Muscle of leg (tissue), 11 donors: ENCODE measurements around the gene SPAG9. TPM values are rescaled to one million over a fixed set of nuclear protein-coding genes. Genes with fewer than 3 reads are reported as not detected.
"Not testable (repeated sequence)": the region's sequence is repeated elsewhere in the genome, so short reads cannot be mapped to it uniquely, and the experiment has no call there.

Experiments used
- DNase-seq: peaks from one replicate; pipeline ENCODE4 v3.0.0; 2013
- H3K27ac ChIP-seq: one replicate; pipeline ENCODE4 v1.5.1; 2013; ENCODE audit warnings: mild to moderate bottlenecking, low read length, control low read depth
- H3K27me3 ChIP-seq: one replicate; pipeline ENCODE4 v1.6.1; 2013; ENCODE audit warnings: low read length; ENCODE audit not compliant: control insufficient read depth, insufficient read depth
- H3K36me3 ChIP-seq: one replicate; pipeline ENCODE4 v1.6.1; 2013; ENCODE audit warnings: low read length; ENCODE audit not compliant: control insufficient read depth, insufficient read depth
- H3K4me1 ChIP-seq: one replicate; pipeline ENCODE4 v1.6.1; 2013; ENCODE audit warnings: low read length; ENCODE audit not compliant: control insufficient read depth, insufficient read depth
- H3K4me3 ChIP-seq: one replicate; pipeline ENCODE4 v1.5.1; 2013; ENCODE audit warnings: low read length, control low read depth
- H3K9me3 ChIP-seq: replicated peaks from 2 replicates; pipeline ENCODE4 v1.6.1; 2013; ENCODE audit warnings: low read depth, low read length; ENCODE audit not compliant: control insufficient read depth
- WGBS: methylation state at CpG from one replicate; pipeline ENCODE4 v1.1.5; 2013; ENCODE audit warnings: missing lambda C conversion rate; ENCODE audit not compliant: insufficient coverage; 5-methylcytosine and 5-hydroxymethylcytosine counted together
- polyA plus RNA-seq, 8 donors: library from polyadenylated mRNA; unstranded; fragments of 120-200 nt; gene quantifications; one replicate each; pipeline versions ENCODE4 v1.2.1 to v1.2.3, GENCODE V29; 2013; ENCODE audit warnings: inconsistent platforms in 1 of 8, low replicate concordance in 1 of 8; ENCODE audit not compliant: insufficient read length in 8 of 8, insufficient read depth in 1 of 8
- total RNA-seq: library from RNA; stranded (reverse); fragments of 120-200 nt; gene quantifications from one replicate; pipeline ENCODE4 v1.2.4, GENCODE V29; 2013

SPAG9 gene
- total and polyA plus RNA-seq, 9 donors: 48.4 to 81.4 (median 66.4) TPM

DNA sequence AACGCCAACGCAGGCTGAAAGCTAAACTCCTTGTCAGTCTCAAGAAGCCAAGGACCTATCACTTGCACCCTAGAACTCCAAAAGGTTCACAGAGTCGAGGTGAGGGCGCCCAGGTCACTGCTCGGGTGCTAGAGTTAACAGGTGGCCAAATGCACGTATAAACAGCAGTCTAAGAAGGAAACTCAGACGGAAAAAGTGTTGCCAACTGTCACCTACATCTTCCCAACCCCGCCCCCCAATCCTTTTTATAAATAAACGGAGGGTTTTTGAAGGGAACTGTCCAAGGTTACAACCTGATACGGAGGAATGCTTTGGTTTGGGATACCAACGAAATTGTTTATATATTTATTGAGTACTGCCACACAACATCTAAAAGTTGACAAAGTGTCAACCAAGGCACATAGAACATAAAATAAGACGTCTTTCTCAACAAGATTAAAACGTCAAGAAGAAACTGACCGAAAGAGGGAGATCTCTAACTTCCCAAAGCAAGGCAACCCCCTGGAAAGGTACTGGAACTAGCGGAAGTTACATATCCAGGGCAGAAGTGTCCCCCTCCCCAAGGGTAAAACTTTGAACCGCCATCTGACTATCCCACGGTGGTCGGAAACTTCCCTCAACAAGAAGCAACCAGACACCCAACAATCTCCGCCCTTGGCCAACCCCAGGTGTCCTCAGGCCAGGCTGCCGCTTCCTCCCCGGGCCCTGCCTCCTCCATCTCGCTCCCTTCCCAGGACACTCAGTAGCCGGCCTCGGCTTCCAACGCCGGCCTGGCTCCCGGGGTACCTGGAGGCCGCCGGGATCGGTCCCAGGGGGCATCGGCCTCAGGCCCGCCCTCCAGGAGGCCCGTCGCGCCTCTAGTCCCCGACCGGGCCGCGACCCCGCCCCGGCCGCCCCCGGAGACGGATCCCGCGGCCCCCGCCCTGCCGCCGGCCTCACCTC is 982 bp downstream of the SPAG9 start:
- peak; percentile 89 for DNase-seq
- Histone ChIP-seq H3K4me1 (peaks cover 13% of the 10 kb centered on the region), H3K36me3 (no peaks in the 10 kb centered on the region), H3K9me3 (no peaks in the 10 kb centered on the region), H3K27me3 (no peaks in the 10 kb centered on the region), H3K4me3 (peak overlapping the region; percentile 79), H3K27ac (peak overlapping the region; percentile 97)
- WGBS: under 1% methylated on average over 28 of the region's 49 CpGs

DNA sequence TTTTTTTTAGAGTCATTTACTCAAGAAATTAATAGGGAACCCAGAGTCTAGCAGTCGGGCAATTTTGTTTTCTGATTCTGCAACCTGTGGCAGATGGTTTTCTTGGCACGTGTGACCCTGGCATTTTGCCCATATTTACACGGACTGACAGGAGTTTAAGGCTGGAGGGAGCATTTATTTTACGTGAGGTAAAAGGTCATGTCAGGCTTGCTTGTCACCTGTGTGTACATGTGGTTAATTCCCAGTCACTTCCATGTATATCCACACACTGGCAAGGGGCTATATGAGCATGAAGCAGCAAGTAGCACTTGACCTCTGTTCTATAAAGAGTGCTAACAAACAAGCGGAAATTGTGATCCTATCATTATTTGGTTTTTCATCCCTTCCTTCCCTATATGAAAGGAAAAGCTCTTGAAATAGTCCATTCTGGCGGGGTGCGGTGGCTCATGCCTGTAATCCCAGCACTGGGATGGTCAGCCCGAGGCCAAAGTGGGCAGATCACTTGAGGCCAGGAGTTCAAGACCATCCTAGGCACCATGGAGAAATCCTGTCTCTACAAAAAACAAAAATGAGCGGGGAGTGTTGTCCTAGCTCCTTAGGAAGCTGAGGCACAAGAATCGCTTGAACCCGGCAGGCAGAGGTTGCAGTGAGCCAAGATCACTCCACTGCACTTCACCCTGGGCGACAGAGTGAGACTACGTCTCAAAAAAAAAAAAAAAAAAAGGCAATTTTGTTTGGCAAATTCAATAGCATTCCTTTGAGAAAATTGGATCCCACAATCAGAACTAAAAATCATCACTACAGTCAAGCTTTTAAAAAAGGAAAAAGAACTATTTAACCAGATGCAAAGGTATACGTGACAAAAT is 2.1 kb downstream of the SPAG9 start:
- Histone ChIP-seq H3K27me3 (no peaks in the 10 kb centered on the region), H3K9me3 (no peaks in the 10 kb centered on the region), H3K4me1 (peaks cover 13% of the 10 kb centered on the region), H3K36me3 (no peaks in the 10 kb centered on the region), H3K4me3 (no peak overlapping the region), H3K27ac (no peak overlapping the region)
- DNase-seq: peak; percentile 33
- 77% methylated on average over 3 of the region's 14 CpGs for WGBS

GRCh38 chr17:51115179-51115578 is 5.5 kb downstream of the SPAG9 start:
- no CpG with 5 or more reads among the region's 4 CpGs for WGBS
- peaks cover 14% of the 10 kb centered on the region for H3K4me1 ChIP-seq

GRCh38 chr17:51112303-51113222 is 8.1 kb downstream of the SPAG9 start:
- peak; percentile 42 for DNase-seq
- H3K27ac ChIP-seq, H3K9me3 ChIP-seq, H3K36me3 ChIP-seq, H3K27me3 ChIP-seq, H3K4me1 ChIP-seq, H3K4me3 ChIP-seq: not testable (repeated sequence)
- WGBS: no CpG with 5 or more reads among the region's 16 CpGs

More at GRCh38 chr17:51115179-51115578, 5.5 kb downstream of the SPAG9 start:
- Histone ChIP-seq H3K9me3 (no peaks in the 10 kb centered on the region), H3K27me3 (no peaks in the 10 kb centered on the region), H3K36me3 (no peaks in the 10 kb centered on the region), H3K27ac (no peak overlapping the region), H3K4me3 (no peak overlapping the region)
- no peak for DNase-seq

DNA sequence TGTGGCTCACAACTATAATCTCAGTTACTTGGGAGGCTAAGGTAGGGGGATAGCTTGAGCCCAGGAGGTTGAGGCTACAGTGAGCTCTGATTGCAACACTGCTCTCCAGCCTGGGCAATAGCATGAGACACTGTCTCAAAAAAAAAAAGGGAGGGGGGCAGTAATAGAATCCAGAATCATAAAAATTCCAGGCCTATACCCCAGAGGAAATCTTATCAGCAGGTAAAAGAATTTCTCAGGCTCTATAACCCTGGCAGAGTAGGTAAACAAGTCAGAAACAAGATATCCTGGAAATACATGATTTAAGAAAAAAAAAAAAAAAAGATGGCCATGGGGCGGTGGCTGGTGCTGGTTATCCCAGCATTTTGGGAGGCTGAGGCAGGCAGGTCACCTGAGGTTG is 12.9 kb downstream of the SPAG9 start:
- Histone ChIP-seq H3K27me3 (no peaks in the 10 kb centered on the region), H3K4me3 (no peak overlapping the region), H3K9me3 (no peaks in the 10 kb centered on the region), H3K36me3 (peaks cover 4% of the 10 kb centered on the region), H3K27ac (no peak overlapping the region), H3K4me1 (peaks cover 9% of the 10 kb centered on the region)
- WGBS: 100% methylated on average over 1 of the region's 1 CpG
- DNase-seq: no peak

- Histone ChIP-seq H3K27me3 (no peaks in the 10 kb centered on the region), H3K9me3 (no peaks in the 10 kb centered on the region), H3K4me3 (no peak overlapping the region), H3K27ac (no peak overlapping the region), H3K36me3 (peaks cover 4% of the 10 kb centered on the region), H3K4me1 (peaks cover 6% of the 10 kb centered on the region)
- peak; percentile 34 for DNase-seq
- WGBS: 13% methylated on average over 1 of the region's 2 CpGs
Measured at GRCh38 chr17:51103451-51103850, 17.2 kb downstream of the SPAG9 start.

GRCh38 chr17:51103050-51103449 is 17.6 kb downstream of the SPAG9 start:
- Histone ChIP-seq H3K4me3 (no peak overlapping the region), H3K9me3 (no peaks in the 10 kb centered on the region), H3K27ac (no peak overlapping the region), H3K36me3 (peaks cover 4% of the 10 kb centered on the region), H3K27me3 (no peaks in the 10 kb centered on the region), H3K4me1 (peaks cover 6% of the 10 kb centered on the region)
- 86% methylated on average over 2 of the region's 3 CpGs for WGBS
- no peak for DNase-seq

DNA sequence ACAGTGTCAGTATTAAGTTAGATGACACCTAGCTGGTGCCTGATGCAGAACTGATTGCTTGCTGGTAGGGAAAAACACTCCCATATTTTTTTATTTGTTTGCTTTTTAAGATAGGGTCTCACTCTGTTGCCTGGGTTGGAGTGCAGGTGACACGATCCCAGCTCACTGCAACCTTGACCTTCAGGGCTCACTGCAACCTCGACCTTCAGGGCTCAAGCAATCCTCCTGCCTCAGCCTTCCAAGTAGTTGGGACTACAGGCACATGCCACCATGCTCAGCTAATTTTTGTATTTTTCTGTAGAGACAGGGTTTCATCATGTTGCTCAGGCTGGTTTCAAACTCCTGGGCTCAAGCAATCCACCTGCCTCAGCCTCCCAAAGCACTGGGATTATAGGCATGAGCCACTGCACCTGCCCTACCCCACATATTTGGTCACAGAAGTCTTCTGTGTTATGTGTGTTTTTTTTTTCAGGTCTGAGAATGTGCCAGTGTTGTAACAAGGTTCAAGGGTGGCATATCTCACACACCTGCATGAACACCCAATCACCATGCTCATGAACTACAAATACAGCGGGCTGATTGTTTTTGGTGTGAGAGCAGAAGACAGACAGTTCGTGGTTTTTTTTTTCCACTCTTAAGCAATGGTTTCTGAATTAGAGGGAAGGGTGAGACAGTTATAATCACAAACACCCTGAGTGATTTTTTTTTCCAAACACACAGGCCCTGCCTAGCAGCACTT is 22.8 kb downstream of the SPAG9 start:
- Histone ChIP-seq H3K27ac (no peak overlapping the region), H3K36me3 (peaks cover 3% of the 10 kb centered on the region), H3K4me1 (no peaks in the 10 kb centered on the region), H3K9me3 (no peaks in the 10 kb centered on the region), H3K27me3 (no peaks in the 10 kb centered on the region), H3K4me3 (no peak overlapping the region)
- no peak for DNase-seq
- WGBS: 100% methylated on average over 1 of the region's 4 CpGs

DNA sequence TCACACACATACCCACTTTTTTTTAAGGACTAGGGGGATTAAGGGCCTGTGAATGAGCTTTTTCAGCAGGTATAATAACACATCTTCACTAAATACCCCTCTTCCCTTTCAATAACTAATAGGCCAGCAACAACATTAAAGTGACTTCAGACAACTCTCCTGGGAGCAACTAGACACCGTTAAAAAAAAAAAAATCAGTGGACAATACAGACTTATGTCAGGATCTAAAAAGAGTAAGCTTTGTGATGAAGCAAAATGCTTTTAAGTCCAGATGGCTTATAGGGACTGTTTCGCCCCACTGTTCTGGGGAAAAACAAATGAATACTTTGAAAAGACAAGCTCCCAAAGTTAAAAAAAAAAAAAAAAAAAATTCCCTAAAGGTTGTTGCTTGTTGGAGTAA is 29.0 kb downstream of the SPAG9 start:
- Histone ChIP-seq H3K4me1 (no peaks in the 10 kb centered on the region), H3K36me3 (peaks cover 2% of the 10 kb centered on the region), H3K4me3 (no peak overlapping the region), H3K9me3 (no peaks in the 10 kb centered on the region), H3K27ac (no peak overlapping the region), H3K27me3 (no peaks in the 10 kb centered on the region)
- DNase-seq: peak; percentile 31
- WGBS: no CpG with 5 or more reads among the region's 2 CpGs
